HepG2 (cell line): ENCODE data around the gene GRM8. TPM values are rescaled to one million over a fixed set of nuclear protein-coding genes. Genes with fewer than 3 reads are reported as not detected.
A peak's percentile ranks its signal among the peaks of the same experiment; 100 is the strongest.

ENCODE experiments used
- ATAC-seq: fragments of 200-7000 bp; cut with Tn5 transposase; 3 replicates; pipeline ENCODE4 v1.9.1; 2020; ENCODE audit warnings: mild to moderate bottlenecking, moderate library complexity
- BruUV-seq: library from RNA; stranded (reverse); fragments of 400-500 nt; replicated peaks from 2 replicates; lab custom pipeline; 2021; lab: Mats Ljungman, UMichigan
- CTCF ChIA-PET: fragments of 300-600 bp; formaldehyde crosslinking; extraction: SDS; loops from one replicate; lab custom pipeline; 2021; ENCODE audit warnings: low total read pairs, inconsistent platforms, low intra/inter-chr PET ratio; lab: Yijun Ruan, JAX
- POLR2A ChIA-PET: fragments of 350-600 bp; sonication (Branson Sonifier 250); formaldehyde crosslinking; loops from one replicate; lab custom pipeline; 2020; ENCODE audit warnings: antibody characterized with exemption, inconsistent platforms; lab: Yijun Ruan, JAX
- DNase-seq: peaks from one replicate; pipeline ENCODE4 v3.0.0-alpha.2; 2015; ENCODE audit warnings: low spot score
- FAIRE-seq: peaks from 3 replicates; lab custom pipeline; 2011; peaks lifted over from hg19 to GRCh38; lab: Jason Lieb, UNC
- H2AFZ ChIP-seq: one replicate; pipeline ENCODE4 v1.6.1; 2011; ENCODE audit warnings: low read length, inconsistent platforms
- H3K27ac ChIP-seq: fragments of 300-600 bp; 3 replicates; pipeline ENCODE4 v1.8.0; 2011; ENCODE audit warnings: mixed run types, mild to moderate bottlenecking, mixed read lengths, low read length, inconsistent platforms; ENCODE audit not compliant: insufficient read depth; ENCODE audit errors: extremely low read length
- H3K27me3 ChIP-seq, 2 experiments: fragments of 200-600 bp in 1 of 2; 2 replicates in 1 of 2; 3 replicates in 1 of 2; pipeline versions ENCODE4 v1.6.0 to v1.8.0; 2011; ENCODE audit warnings: low read length in 2 of 2, mild to moderate bottlenecking in 2 of 2, moderate library complexity in 2 of 2, inconsistent platforms in 1 of 2; ENCODE audit not compliant: insufficient read depth in 2 of 2, control insufficient read depth in 1 of 2
- H3K36me3 ChIP-seq, 2 experiments: fragments of 200-600 bp in 1 of 2; replicated peaks in 1 of 2; 2 replicates in 1 of 2; 3 replicates in 1 of 2; pipeline versions ENCODE4 v1.5.1 to v1.8.0; 2011; ENCODE audit warnings: low read length in 2 of 2, inconsistent platforms in 1 of 2; ENCODE audit not compliant: insufficient read depth in 2 of 2, control insufficient read depth in 1 of 2
- H3K4me1 ChIP-seq: 2 replicates; pipeline ENCODE4 v1.5.1; 2012; ENCODE audit warnings: low read length, inconsistent platforms; ENCODE audit not compliant: insufficient read depth
- H3K4me2 ChIP-seq: 2 replicates; pipeline ENCODE4 v1.6.0; 2011; ENCODE audit warnings: low read depth, low read length, inconsistent platforms
- H3K4me3 ChIP-seq, 3 experiments: fragments of 200-600 bp in 1 of 3; sonication (generic), shearing (Covaris generic) in 1 of 3; replicated peaks in 1 of 3; 2 replicates each; pipeline ENCODE4 v1.5.1; 2011 to 2016; ENCODE audit warnings: low read length in 3 of 3, inconsistent platforms in 2 of 3, low read depth in 2 of 3, mild to moderate bottlenecking in 2 of 3, control low read depth in 1 of 3, mixed read lengths in 1 of 3; ENCODE audit not compliant: insufficient read depth in 1 of 3
- H3K79me2 ChIP-seq: one replicate; pipeline ENCODE4 v1.6.1; 2011; ENCODE audit warnings: low read length, inconsistent platforms; ENCODE audit not compliant: insufficient read depth
- H3K9ac ChIP-seq: 2 replicates; pipeline ENCODE4 v1.6.0; 2011; ENCODE audit warnings: mild to moderate bottlenecking, low read depth, low read length, inconsistent platforms; ENCODE audit not compliant: insufficient read depth
- H3K9me3 ChIP-seq: 2 replicates; pipeline ENCODE4 v1.5.1; 2012; ENCODE audit warnings: mild to moderate bottlenecking, low read length
- H4K20me1 ChIP-seq: 2 replicates; pipeline ENCODE4 v1.6.0; 2011; ENCODE audit warnings: inconsistent platforms, mild to moderate bottlenecking, low read length, moderate library complexity; ENCODE audit not compliant: insufficient read depth
- CEBPB ChIP-seq: IDR thresholded peaks from 2 replicates; pipeline ENCODE4 v1.6.1; 2011; ENCODE audit warnings: low read depth, low read length, improper control_type of control experiment, borderline replicate concordance
- CREB1 ChIP-seq, 2 experiments: fragments of 450-650 bp in 1 of 2; IDR thresholded peaks; 2 replicates each; pipeline ENCODE4 v1.6.1; 2016 to 2017; ENCODE audit warnings: control low read depth in 1 of 2, mild to moderate bottlenecking in 1 of 2, missing compliant biosample characterization in 1 of 2, missing genetic modification characterization in 1 of 2
- MAZ ChIP-seq, 2 experiments: sonication (generic) in 1 of 2; formaldehyde crosslinking in 1 of 2; IDR thresholded peaks; 2 replicates each; pipeline versions ENCODE4 v1.5.0 to v1.6.1; 2012 to 2020; ENCODE audit warnings: low read depth in 2 of 2, mild to moderate bottlenecking in 2 of 2, borderline replicate concordance in 1 of 2, improper control_type of control experiment in 1 of 2, low read length in 1 of 2, missing genetic modification reagents in 1 of 2, moderate library complexity in 1 of 2
- MED13 ChIP-seq: sonication (generic); formaldehyde crosslinking; IDR thresholded peaks from 2 replicates; pipeline ENCODE4 v1.5.0; 2020; ENCODE audit warnings: missing genetic modification reagents
- NFKB2 ChIP-seq: sonication (generic); formaldehyde crosslinking; IDR thresholded peaks from 2 replicates; pipeline ENCODE4 v1.4.0; 2020; ENCODE audit warnings: missing genetic modification reagents, borderline replicate concordance
- PRPF4 ChIP-seq: fragments of 200-400 bp; formaldehyde crosslinking; IDR thresholded peaks from 2 replicates; pipeline ENCODE4 v1.6.1; 2016; ENCODE audit warnings: low read length, low read depth; ENCODE audit not compliant: poor library complexity, severe bottlenecking
- RFXANK ChIP-seq: IDR thresholded peaks from 2 replicates; pipeline ENCODE4 v1.6.1; 2016
- ZNF136 ChIP-seq: sonication (generic); formaldehyde crosslinking; IDR thresholded peaks from 2 replicates; pipeline ENCODE4 v1.8.1; 2022; ENCODE audit warnings: low read depth, mild to moderate bottlenecking, moderate library complexity, missing genetic modification reagents
- ZNF143 ChIP-seq: sonication (generic); formaldehyde crosslinking; IDR thresholded peaks from 2 replicates; pipeline ENCODE4 v1.4.0; 2020; ENCODE audit warnings: missing genetic modification reagents
- ZNF788 ChIP-seq: sonication (generic); formaldehyde crosslinking; IDR thresholded peaks from 2 replicates; pipeline ENCODE4 v1.5.0; 2020; ENCODE audit warnings: mild to moderate bottlenecking, missing genetic modification reagents, borderline replicate concordance
- WGBS: methylation state at CpG from one replicate; pipeline ENCODE4 v1.1.6; 2017; ENCODE audit warnings: low lambda C conversion rate; 5-methylcytosine and 5-hydroxymethylcytosine counted together
- in situ Hi-C: cut with HindIII; loops from 2 replicates; pipeline ENCODE4 v1.10.0; 2017; ENCODE audit warnings: low pct_unique_long_range_greater_than_20kb; ENCODE audit not compliant: extremely low pct_ligation_motif_present
- intact Hi-C: fragments of 100-400 bp; cut with micrococcal nuclease; formaldehyde crosslinking; loops from one replicate; pipeline ENCODE4 v1.10.0; 2022; ENCODE audit not compliant: unreplicated experiment
- polyA plus RNA-seq, 8 experiments: library from polyadenylated mRNA; depleted of rRNA in 3 of 8; stranded (reverse) in 7 of 8; unstranded in 1 of 8; fragments of >200 nt; fragmentation: Illumina TruSeq in 4 of 8; extraction: Trizol in 4 of 8; gene quantifications; 2 replicates each; pipeline versions ENCODE4 v1.2.1 to v1.2.3, GENCODE V29; 2011 to 2016; ENCODE audit warnings: low read depth in 4 of 8, missing spikeins in 1 of 8, mixed read lengths in 1 of 8; ENCODE audit not compliant: insufficient read depth in 1 of 8
- total RNA-seq, 5 experiments: library from RNA; depleted of rRNA; stranded (reverse); fragments of >200 nt; fragmentation: Illumina TruSeq; extraction: Trizol; gene quantifications; 2 replicates each; pipeline ENCODE4 v1.2.3, GENCODE V29; 2016; ENCODE audit warnings: low read depth in 1 of 5
- TF ChIP-seq, protein P1 (sequence below): sonication (generic); formaldehyde crosslinking; IDR thresholded peaks from 2 replicates; pipeline ENCODE4 v1.4.0; 2020; ENCODE audit warnings: mild to moderate bottlenecking, missing genetic modification reagents

Gene GRM8
- total and polyA plus RNA-seq, 2 of the 13 experiments (the other 11 are each of a cell fraction or from before 2014, with no cell fraction given): not detected

GRCh38 chr7:127057918-127058317 is 194.8 kb downstream of the GRM8 start:
- ATAC-seq (no peak), DNase-seq (no peak), FAIRE-seq (no peak)
- Histone ChIP-seq H3K27me3 (no peaks in the 10 kb centered on the region), H3K36me3 (no peaks in the 10 kb centered on the region), H2AFZ (no peak overlapping the region), H3K79me2 (no peaks in the 10 kb centered on the region), H3K4me1 (no peaks in the 10 kb centered on the region), H3K9ac (no peak overlapping the region), H3K9me3 (no peaks in the 10 kb centered on the region), H3K27ac (no peak overlapping the region), H4K20me1 (no peaks in the 10 kb centered on the region), H3K4me2 (no peak overlapping the region), H3K4me3 (no peak overlapping the region)
- POLR2A ChIA-PET: no interaction called here
- no TSS peak for BruUV-seq
- WGBS: 27% methylated on average over 9 of the region's 9 CpGs
- TF ChIP-seq CREB1 (IDR thresholded peaks at IDR 0.05) (peak; percentile 75), CREB1 (CRISPR knock-in tag; IDR thresholded peaks at IDR 0.05) (no peak), NFKB2 (CRISPR knock-in tag) (no peak), CEBPB (peak; percentile 75; the same call in 1 of the 2 replicates)
- intact Hi-C loops: no loop called here
- in situ Hi-C loops: no loop called here
- CTCF ChIA-PET: no interaction called here

DNA sequence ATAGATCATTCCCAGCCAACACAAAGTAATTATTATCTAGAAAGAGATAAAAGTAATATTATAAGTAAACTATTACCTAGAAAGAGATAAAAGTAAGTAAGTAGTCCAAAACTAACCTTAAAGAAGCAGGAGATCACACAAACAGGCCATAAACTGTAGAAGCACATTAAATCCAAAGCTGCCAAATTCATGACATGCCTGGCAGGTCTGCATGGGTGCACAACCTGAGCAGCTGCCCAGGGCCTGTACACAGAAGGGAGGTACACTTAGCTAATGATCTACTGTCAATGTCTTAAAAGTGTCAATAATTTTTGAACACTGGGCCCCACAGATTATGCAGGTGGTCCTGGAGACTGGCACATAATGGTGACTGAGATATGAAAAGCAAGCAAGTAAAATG is 196.5 kb downstream of the GRM8 start:
- POLR2A ChIA-PET: no interaction called here
- no peak overlapping the region for H2AFZ ChIP-seq
- no peak overlapping the region for H3K27ac ChIP-seq
- H3K9me3 ChIP-seq: no peaks in the 10 kb centered on the region
- H3K4me1 ChIP-seq: no peaks in the 10 kb centered on the region
- H3K79me2 ChIP-seq: no peaks in the 10 kb centered on the region
- intact Hi-C loops: no loop called here
- DNase-seq (no peak), FAIRE-seq (no peak), ATAC-seq (no peak)
- CTCF ChIA-PET: no interaction called here
- H4K20me1 ChIP-seq: no peaks in the 10 kb centered on the region
- H3K27me3 ChIP-seq: no peaks in the 10 kb centered on the region
- no peaks in the 10 kb centered on the region for H3K36me3 ChIP-seq
- in situ Hi-C loops: no loop called here
- TF ChIP-seq PRPF4 (no peak), MAZ (IDR thresholded peaks at IDR 0.05; ENCODE audit: borderline replicate concordance, low read depth, low read length) (no peak), MAZ (CRISPR knock-in tag; IDR thresholded peaks at IDR 0.05; ENCODE audit: low read depth) (no peak), ZNF788 (no peak), ZNF136 (CRISPR knock-in tag) (no peak), ZNF143 (CRISPR knock-in tag) (no peak), MED13 (CRISPR knock-in tag) (no peak), RFXANK (CRISPR knock-in tag) (no peak)
- TF ChIP-seq, protein P1, sequence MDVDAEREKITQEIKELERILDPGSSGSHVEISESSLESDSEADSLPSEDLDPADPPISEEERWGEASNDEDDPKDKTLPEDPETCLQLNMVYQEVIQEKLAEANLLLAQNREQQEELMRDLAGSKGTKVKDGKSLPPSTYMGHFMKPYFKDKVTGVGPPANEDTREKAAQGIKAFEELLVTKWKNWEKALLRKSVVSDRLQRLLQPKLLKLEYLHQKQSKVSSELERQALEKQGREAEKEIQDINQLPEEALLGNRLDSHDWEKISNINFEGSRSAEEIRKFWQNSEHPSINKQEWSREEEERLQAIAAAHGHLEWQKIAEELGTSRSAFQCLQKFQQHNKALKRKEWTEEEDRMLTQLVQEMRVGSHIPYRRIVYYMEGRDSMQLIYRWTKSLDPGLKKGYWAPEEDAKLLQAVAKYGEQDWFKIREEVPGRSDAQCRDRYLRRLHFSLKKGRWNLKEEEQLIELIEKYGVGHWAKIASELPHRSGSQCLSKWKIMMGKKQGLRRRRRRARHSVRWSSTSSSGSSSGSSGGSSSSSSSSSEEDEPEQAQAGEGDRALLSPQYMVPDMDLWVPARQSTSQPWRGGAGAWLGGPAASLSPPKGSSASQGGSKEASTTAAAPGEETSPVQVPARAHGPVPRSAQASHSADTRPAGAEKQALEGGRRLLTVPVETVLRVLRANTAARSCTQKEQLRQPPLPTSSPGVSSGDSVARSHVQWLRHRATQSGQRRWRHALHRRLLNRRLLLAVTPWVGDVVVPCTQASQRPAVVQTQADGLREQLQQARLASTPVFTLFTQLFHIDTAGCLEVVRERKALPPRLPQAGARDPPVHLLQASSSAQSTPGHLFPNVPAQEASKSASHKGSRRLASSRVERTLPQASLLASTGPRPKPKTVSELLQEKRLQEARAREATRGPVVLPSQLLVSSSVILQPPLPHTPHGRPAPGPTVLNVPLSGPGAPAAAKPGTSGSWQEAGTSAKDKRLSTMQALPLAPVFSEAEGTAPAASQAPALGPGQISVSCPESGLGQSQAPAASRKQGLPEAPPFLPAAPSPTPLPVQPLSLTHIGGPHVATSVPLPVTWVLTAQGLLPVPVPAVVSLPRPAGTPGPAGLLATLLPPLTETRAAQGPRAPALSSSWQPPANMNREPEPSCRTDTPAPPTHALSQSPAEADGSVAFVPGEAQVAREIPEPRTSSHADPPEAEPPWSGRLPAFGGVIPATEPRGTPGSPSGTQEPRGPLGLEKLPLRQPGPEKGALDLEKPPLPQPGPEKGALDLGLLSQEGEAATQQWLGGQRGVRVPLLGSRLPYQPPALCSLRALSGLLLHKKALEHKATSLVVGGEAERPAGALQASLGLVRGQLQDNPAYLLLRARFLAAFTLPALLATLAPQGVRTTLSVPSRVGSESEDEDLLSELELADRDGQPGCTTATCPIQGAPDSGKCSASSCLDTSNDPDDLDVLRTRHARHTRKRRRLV (CRISPR knock-in tag): no peak
- no peak overlapping the region for H3K4me2 ChIP-seq
- no peak overlapping the region for H3K9ac ChIP-seq
- BruUV-seq: no TSS peak
- H3K4me3 ChIP-seq: no peak overlapping the region
